Middle frontal gyrus (tissue), 1 donor: ENCODE data around the gene CYTH1.

Source experiments
- DNase-seq: peaks from one replicate; pipeline ENCODE4 v3.0.0-alpha.2; 2015; ENCODE audit warnings: low spot score; ENCODE audit errors: extremely low spot score

The CYTH1 gene

GRCh38 chr17:78805301-78805700 lies 23.2 kb upstream of the CYTH1 start:
- no peak for DNase-seq

- no peak for DNase-seq
These were observed 22.7 kb upstream of the CYTH1 start for GRCh38 chr17:78804777-78805176.

GRCh38 chr17:78803186-78803845 lies 21.2 kb upstream of the CYTH1 start:
- no peak for DNase-seq

GRCh38 chr17:78802459-78802858 lies 20.4 kb upstream of the CYTH1 start:
- no peak for DNase-seq

GRCh38 chr17:78802008-78802407 lies 19.9 kb upstream of the CYTH1 start:
- no peak for DNase-seq

GRCh38 chr17:78800132-78800931 lies 18.3 kb upstream of the CYTH1 start:
- DNase-seq = no peak

- DNase-seq = no peak
These were observed 16.9 kb upstream of the CYTH1 start for GRCh38 chr17:78798695-78799559.

GRCh38 chr17:78797691-78798585 lies 15.9 kb upstream of the CYTH1 start:
- DNase-seq = no peak

GRCh38 chr17:78797213-78797612 lies 15.1 kb upstream of the CYTH1 start:
- no peak for DNase-seq

- no peak for DNase-seq
These were observed 14.4 kb upstream of the CYTH1 start for GRCh38 chr17:78796517-78796900.

GRCh38 chr17:78795861-78796516 lies 13.9 kb upstream of the CYTH1 start:
- DNase-seq = no peak

GRCh38 chr17:78794864-78795640 lies 13.0 kb upstream of the CYTH1 start:
- no peak for DNase-seq

GRCh38 chr17:78794399-78794798 lies 12.3 kb upstream of the CYTH1 start:
- no peak for DNase-seq

GRCh38 chr17:78793968-78794367 lies 11.9 kb upstream of the CYTH1 start:
- DNase-seq = no peak

- DNase-seq = no peak
These were observed 11.3 kb upstream of the CYTH1 start for GRCh38 chr17:78793415-78793814.

- no peak for DNase-seq
These were observed 10.0 kb upstream of the CYTH1 start for GRCh38 chr17:78791840-78792709.

- no peak for DNase-seq
These were observed 8.5 kb upstream of the CYTH1 start for GRCh38 chr17:78790552-78790951.

GRCh38 chr17:78789663-78790181 lies 7.6 kb upstream of the CYTH1 start:
- peak; percentile 25 for DNase-seq
